Loucy (cell line): ENCODE measurements around the gene RNF17.

ENCODE experiments used
- H2AFZ ChIP-seq: fragments of 200-600 bp; sonication (generic); 2 replicates; pipeline ENCODE4 v1.6.0; 2016; ENCODE audit warnings: antibody characterized with exemption, mild to moderate bottlenecking, low read length, moderate library complexity
- H3F3A ChIP-seq: fragments of 200-600 bp; 2 replicates; pipeline ENCODE4 v1.6.0; 2016; ENCODE audit warnings: antibody characterized with exemption, low read depth, mild to moderate bottlenecking
- H3K27me3 ChIP-seq: fragments of 200-600 bp; sonication (generic); 2 replicates; pipeline ENCODE4 v1.6.1; 2014; ENCODE audit warnings: low read length, mild to moderate bottlenecking; ENCODE audit not compliant: insufficient read depth, poor library complexity, severe bottlenecking
- H3K36me3 ChIP-seq: fragments of 200-600 bp; sonication (generic); 2 replicates; pipeline ENCODE4 v1.6.1; 2016; ENCODE audit warnings: low read length; ENCODE audit not compliant: insufficient read depth
- H3K4me1 ChIP-seq: fragments of 200-600 bp; sonication (generic); 2 replicates; pipeline ENCODE4 v1.5.1; 2014; ENCODE audit warnings: low read length, mild to moderate bottlenecking; ENCODE audit not compliant: insufficient read depth, poor library complexity, severe bottlenecking
- H3K4me2 ChIP-seq: fragments of 200-600 bp; sonication (generic); 2 replicates; pipeline ENCODE4 v1.6.0; 2014; ENCODE audit warnings: antibody characterized with exemption, low read length, low read depth, mild to moderate bottlenecking; ENCODE audit not compliant: poor library complexity, severe bottlenecking
- H3K4me3 ChIP-seq: fragments of 200-600 bp; sonication (generic); 2 replicates; pipeline ENCODE4 v1.5.1; 2014; ENCODE audit warnings: low read length, mild to moderate bottlenecking, mixed read lengths; ENCODE audit not compliant: poor library complexity, severe bottlenecking
- H3K79me2 ChIP-seq: fragments of 200-600 bp; sonication (generic); 2 replicates; pipeline ENCODE4 v1.6.1; 2014; ENCODE audit warnings: low read length; ENCODE audit not compliant: insufficient read depth
- H3K9ac ChIP-seq: fragments of 200-600 bp; sonication (generic); 2 replicates; pipeline ENCODE4 v1.6.0; 2014; ENCODE audit warnings: mild to moderate bottlenecking, low read depth, low read length, moderate library complexity; ENCODE audit not compliant: poor library complexity, severe bottlenecking
- H3K9me2 ChIP-seq: fragments of 200-600 bp; sonication (generic); replicated peaks from 2 replicates; pipeline ENCODE4 v1.6.1; 2016; ENCODE audit warnings: low read depth, low read length, mixed read lengths
- H3K9me3 ChIP-seq: fragments of 200-600 bp; sonication (generic); 2 replicates; pipeline ENCODE4 v1.6.1; 2014; ENCODE audit warnings: mild to moderate bottlenecking, antibody characterized with exemption, low read length, low read depth; ENCODE audit not compliant: insufficient read depth
- H4K20me1 ChIP-seq: fragments of 200-600 bp; sonication (generic); 2 replicates; pipeline ENCODE4 v1.6.0; 2014; ENCODE audit warnings: antibody characterized with exemption, low read length, mild to moderate bottlenecking; ENCODE audit not compliant: insufficient read depth, poor library complexity, severe bottlenecking
- CTCF ChIP-seq: fragments of 200-600 bp; sonication (generic); conservative IDR thresholded peaks from 2 replicates; pipeline ENCODE4 v1.5.1; 2014; ENCODE audit warnings: mild to moderate bottlenecking, antibody characterized with exemption, low read length
- EZH2phosphoT487 ChIP-seq: fragments of 200-600 bp; IDR thresholded peaks from 2 replicates; pipeline ENCODE4 v1.6.1; 2018; ENCODE audit warnings: antibody characterized with exemption, mild to moderate bottlenecking, moderate library complexity, borderline replicate concordance

Gene RNF17

GRCh38 chr13:24906268-24906667 is 142.3 kb downstream of the RNF17 start:
- no peak overlapping the region for H3K4me3 ChIP-seq
- H3K36me3 ChIP-seq: peaks cover 82% of the 10 kb centered on the region; the same call in 1 of the 2 replicates

GRCh38 chr13:24910502-24911132 is 146.6 kb downstream of the RNF17 start:
- TF ChIP-seq EZH2phosphoT487 (no peak), CTCF (no peak)
- Histone ChIP-seq H3K36me3 (peaks cover 63% of the 10 kb centered on the region; the same call in 1 of the 2 replicates), H3K79me2 (peaks cover 31% of the 10 kb centered on the region), H3K9me3 (no peaks in the 10 kb centered on the region), H2AFZ (no peak overlapping the region), H3F3A (no peaks in the 10 kb centered on the region), H3K4me1 (peaks cover 4% of the 10 kb centered on the region), H3K9ac (no peak overlapping the region), H4K20me1 (no peaks in the 10 kb centered on the region), H3K9me2 (no peaks in the 10 kb centered on the region), H3K27me3 (no peaks in the 10 kb centered on the region), H3K4me2 (no peak overlapping the region), H3K4me3 (no peak overlapping the region)

More at GRCh38 chr13:24906268-24906667, 142.3 kb downstream of the RNF17 start:
- TF ChIP-seq CTCF: no peak
- Histone ChIP-seq H3F3A (no peaks in the 10 kb centered on the region), H3K4me1 (peaks cover 2% of the 10 kb centered on the region), H2AFZ (no peak overlapping the region), H3K4me2 (no peak overlapping the region), H3K9me3 (no peaks in the 10 kb centered on the region), H3K27me3 (no peaks in the 10 kb centered on the region), H3K9ac (no peak overlapping the region), H4K20me1 (no peaks in the 10 kb centered on the region), H3K79me2 (peaks cover 8% of the 10 kb centered on the region; the same call in 1 of the 2 replicates), H3K9me2 (no peaks in the 10 kb centered on the region)

GRCh38 chr13:24911133-24911908 is 147.4 kb downstream of the RNF17 start:
- no peak overlapping the region for H3K4me3 ChIP-seq
- TF ChIP-seq EZH2phosphoT487 (no peak), CTCF (no peak)
- no peaks in the 10 kb centered on the region for H3K27me3 ChIP-seq
- no peak overlapping the region for H3K4me2 ChIP-seq
- no peaks in the 10 kb centered on the region for H3K9me2 ChIP-seq
- H3K36me3 ChIP-seq: peaks cover 56% of the 10 kb centered on the region; the same call in 1 of the 2 replicates
- H3K4me1 ChIP-seq: peaks cover 8% of the 10 kb centered on the region
- no peaks in the 10 kb centered on the region for H3K9me3 ChIP-seq
- H3F3A ChIP-seq: no peaks in the 10 kb centered on the region
- no peak overlapping the region for H3K9ac ChIP-seq
- H2AFZ ChIP-seq: no peak overlapping the region
- no peaks in the 10 kb centered on the region for H4K20me1 ChIP-seq
- H3K79me2 ChIP-seq: peaks cover 38% of the 10 kb centered on the region
